Thymus (tissue), 11 donors: ENCODE results near the gene GLRX2. TPM values are rescaled to one million over a fixed set of nuclear protein-coding genes. Genes with fewer than 3 reads are reported as not detected.

ENCODE experiments used
- DNase-seq, 9 donors: peaks; one replicate each; pipeline ENCODE4 v3.0.0-alpha.2; 2013; ENCODE audit warnings: low spot score in 9 of 9, low read depth in 6 of 9, missing footprints in 1 of 9
- H3K27ac ChIP-seq, 2 donors: one replicate each; pipeline ENCODE4 v1.5.1; 2013; ENCODE audit warnings: control low read depth in 1 of 2, low read depth in 1 of 2, low read length in 1 of 2, mild to moderate bottlenecking in 1 of 2, moderate library complexity in 1 of 2
- H3K27me3 ChIP-seq, 2 donors: one replicate each; pipeline ENCODE4 v1.5.1; 2013; ENCODE audit warnings: low read length in 1 of 2; ENCODE audit not compliant: control insufficient read depth in 2 of 2, insufficient read depth in 1 of 2
- H3K36me3 ChIP-seq, 2 donors: one replicate each; pipeline ENCODE4 v1.5.1; 2013; ENCODE audit warnings: low read length in 1 of 2, mild to moderate bottlenecking in 1 of 2, moderate library complexity in 1 of 2; ENCODE audit not compliant: control insufficient read depth in 2 of 2, insufficient read depth in 2 of 2
- H3K4me1 ChIP-seq, 2 donors: one replicate each; pipeline ENCODE4 v1.5.1; 2013; ENCODE audit warnings: low read length in 2 of 2; ENCODE audit not compliant: control insufficient read depth in 2 of 2, insufficient read depth in 2 of 2
- H3K4me3 ChIP-seq, 2 donors: one replicate each; pipeline ENCODE4 v1.5.1; 2013; ENCODE audit warnings: low read length in 2 of 2, control low read depth in 1 of 2, mild to moderate bottlenecking in 1 of 2
- H3K9me3 ChIP-seq, 2 donors: one replicate each; pipeline ENCODE4 v1.5.1; 2013; ENCODE audit warnings: low read length in 1 of 2, mild to moderate bottlenecking in 1 of 2; ENCODE audit not compliant: control insufficient read depth in 2 of 2, insufficient read depth in 1 of 2
- WGBS: extraction: QIAGEN DNeasy Blood & Tissue Kit; methylation state at CpG from one replicate; pipeline ENCODE4 v1.1.7; 2013; 5-methylcytosine and 5-hydroxymethylcytosine counted together
- polyA plus RNA-seq: library from polyadenylated mRNA; stranded (reverse); fragments of 200-250 nt; gene quantifications from one replicate; pipeline ENCODE4 v1.2.3, GENCODE V29; 2013
- total RNA-seq: library from RNA; stranded (reverse); fragments of 120-200 nt; gene quantifications from one replicate; pipeline ENCODE4 v1.2.4, GENCODE V29; 2013
- donor health status: healthy.

The GLRX2 gene
- total and polyA plus RNA-seq, 2 donors = 6.5 to 11.2 TPM

- H3K4me1 ChIP-seq = peaks cover 6% of the 10 kb centered on the region in 2 donors
- no peak overlapping the region for H3K27ac ChIP-seq
- peaks cover 0 to 17% of the 10 kb centered on the region in 2 donors for H3K27me3 ChIP-seq
- no peaks in the 10 kb centered on the region for H3K36me3 ChIP-seq
- H3K4me3 ChIP-seq = peak overlapping the region; percentile 63 to 78
- no peak for DNase-seq
- no peaks in the 10 kb centered on the region for H3K9me3 ChIP-seq
- WGBS = 63% methylated on average over 4 of the region's 4 CpGs
Measured at GRCh38 chr1:193105821-193106177, 585 bp upstream of the GLRX2 start.

GRCh38 chr1:193104502-193104906 lies 710 bp downstream of the GLRX2 start:
- Histone ChIP-seq H3K36me3 (peaks cover 1 to 3% of the 10 kb centered on the region in 2 donors), H3K27ac (peak overlapping the region in 1 of 2 donors; percentile 14), H3K4me1 (peaks cover 6% of the 10 kb centered on the region in 2 donors), H3K27me3 (peaks cover 0 to 17% of the 10 kb centered on the region in 2 donors), H3K9me3 (no peaks in the 10 kb centered on the region), H3K4me3 (peak overlapping the region; percentile 63 to 78)
- under 1% methylated on average over 24 of the region's 24 CpGs for WGBS
- peak in 3 of 9 donors; percentile 9 to 57 (median 16) for DNase-seq

- Histone ChIP-seq H3K27me3 (peaks cover 0 to 17% of the 10 kb centered on the region in 2 donors), H3K27ac (no peak overlapping the region), H3K9me3 (no peaks in the 10 kb centered on the region), H3K4me1 (peaks cover 6% of the 10 kb centered on the region in 2 donors), H3K4me3 (peak overlapping the region; percentile 63 to 78), H3K36me3 (peaks cover 3 to 4% of the 10 kb centered on the region in 2 donors)
- no peak for DNase-seq
- 58% methylated on average over 9 of the region's 9 CpGs for WGBS
Measured at GRCh38 chr1:193103759-193104501, 1.3 kb downstream of the GLRX2 start.

GRCh38 chr1:193102662-193103061 lies 2.6 kb downstream of the GLRX2 start:
- Histone ChIP-seq H3K4me3 (no peak overlapping the region), H3K27ac (no peak overlapping the region), H3K4me1 (peaks cover 6% of the 10 kb centered on the region in 2 donors), H3K9me3 (no peaks in the 10 kb centered on the region), H3K27me3 (peaks cover 0 to 17% of the 10 kb centered on the region in 2 donors), H3K36me3 (peaks cover 3 to 4% of the 10 kb centered on the region in 2 donors)
- 97% methylated on average over 5 of the region's 5 CpGs for WGBS
- no peak for DNase-seq

- H3K4me3 ChIP-seq = no peak overlapping the region
- no peaks in the 10 kb centered on the region for H3K27me3 ChIP-seq
- H3K9me3 ChIP-seq = no peaks in the 10 kb centered on the region
- no peak for DNase-seq
- H3K4me1 ChIP-seq = no peaks in the 10 kb centered on the region
- no peak overlapping the region for H3K27ac ChIP-seq
- H3K36me3 ChIP-seq = no peaks in the 10 kb centered on the region
- 99% methylated on average over 11 of the region's 11 CpGs for WGBS
Measured at GRCh38 chr1:193094112-193094511, 11.1 kb downstream of the GLRX2 start.

- H3K27me3 ChIP-seq = no peaks in the 10 kb centered on the region
- H3K9me3 ChIP-seq = no peaks in the 10 kb centered on the region
- H3K36me3 ChIP-seq = no peaks in the 10 kb centered on the region
- H3K27ac ChIP-seq = no peak overlapping the region
- no peaks in the 10 kb centered on the region for H3K4me1 ChIP-seq
- DNase-seq = no peak
- no peak overlapping the region for H3K4me3 ChIP-seq
- 95% methylated on average over 1 of the region's 1 CpG for WGBS
Measured at GRCh38 chr1:193090865-193091264, 14.3 kb downstream of the GLRX2 start.

- no peak for DNase-seq
- WGBS = 93% methylated on average over 3 of the region's 3 CpGs
- Histone ChIP-seq H3K9me3 (no peaks in the 10 kb centered on the region), H3K27me3 (no peaks in the 10 kb centered on the region), H3K36me3 (peaks cover 8 to 19% of the 10 kb centered on the region in 2 donors), H3K4me1 (no peaks in the 10 kb centered on the region), H3K4me3 (no peak overlapping the region), H3K27ac (no peak overlapping the region)
Measured at GRCh38 chr1:193087893-193088292, 17.3 kb downstream of the GLRX2 start.

- H3K27me3 ChIP-seq = no peaks in the 10 kb centered on the region
- no peaks in the 10 kb centered on the region for H3K4me1 ChIP-seq
- H3K36me3 ChIP-seq = peaks cover 14 to 28% of the 10 kb centered on the region in 2 donors
- H3K27ac ChIP-seq = no peak overlapping the region
- H3K9me3 ChIP-seq = no peaks in the 10 kb centered on the region
- H3K4me3 ChIP-seq = no peak overlapping the region
- no peak for DNase-seq
- 98% methylated on average over 3 of the region's 3 CpGs for WGBS
Measured at GRCh38 chr1:193086342-193086741, 18.9 kb downstream of the GLRX2 start.

GRCh38 chr1:193085263-193085662 lies 20.0 kb downstream of the GLRX2 start:
- H3K27me3 ChIP-seq = no peaks in the 10 kb centered on the region
- no peak overlapping the region for H3K4me3 ChIP-seq
- no peak overlapping the region for H3K27ac ChIP-seq
- H3K4me1 ChIP-seq = no peaks in the 10 kb centered on the region
- no peaks in the 10 kb centered on the region for H3K9me3 ChIP-seq
- peaks cover 14 to 31% of the 10 kb centered on the region in 2 donors for H3K36me3 ChIP-seq
- DNase-seq = no peak
- WGBS = 98% methylated on average over 1 of the region's 1 CpG
